Tibial artery (tissue), 4 donors: ENCODE measurements around the gene HCCS.

ENCODE experiments used
- DNase-seq, 2 donors: peaks; one replicate each; pipeline ENCODE4 v3.0.0-alpha.2; 2019
- H3K27ac ChIP-seq, 2 donors: fragments of 200-600 bp; sonication (generic) in 1 of 2; 1 replicate in 1 of 2; 2 replicates in 1 of 2; pipeline ENCODE4 v1.5.1; 2018 to 2019; ENCODE audit warnings: mild to moderate bottlenecking in 1 of 2
- H3K27me3 ChIP-seq, 2 donors: fragments of 200-600 bp; sonication (generic) in 1 of 2; one replicate each; pipeline versions ENCODE4 v1.5.1 to v1.6.0; 2016 to 2019
- H3K36me3 ChIP-seq, 3 donors: fragments of 200-600 bp; sonication (generic) in 2 of 3; one replicate each; pipeline ENCODE4 v1.5.1; 2016 to 2019; ENCODE audit warnings: mild to moderate bottlenecking in 2 of 3
- H3K4me1 ChIP-seq, 4 donors: fragments of 200-600 bp; sonication (generic) in 2 of 4; 1 replicate in 3 of 4; 2 replicates in 1 of 4; pipeline ENCODE4 v1.5.1; 2016 to 2019
- H3K4me3 ChIP-seq, 2 donors: fragments of 200-600 bp; sonication (generic) in 1 of 2; 1 replicate in 1 of 2; 2 replicates in 1 of 2; pipeline ENCODE4 v1.5.1; 2018 to 2019; ENCODE audit warnings: mild to moderate bottlenecking in 2 of 2
- H3K9me3 ChIP-seq, 3 donors: fragments of 200-600 bp; sonication (generic) in 1 of 3; one replicate each; pipeline ENCODE4 v1.5.1; 2016 to 2019
- CTCF ChIP-seq, 2 experiments: fragments of 200-600 bp in 1 of 2; fragments of 450-650 bp in 1 of 2; IDR thresholded peaks; one replicate each; pipeline ENCODE4 v1.5.1; 2017 to 2019; ENCODE audit warnings: antibody characterized with exemption in 2 of 2, mild to moderate bottlenecking in 1 of 2, moderate library complexity in 1 of 2
- intact Hi-C: fragments of 100-400 bp; cut with DNase I; formaldehyde crosslinking; loops from one replicate; pipeline ENCODE4 v1.15.0; 2023; ENCODE audit warnings: low total_unique reads

Gene HCCS

GRCh38 chrX:11135564-11136185 is 24.5 kb downstream of the HCCS start:
- Histone ChIP-seq H3K27me3 (no peaks in the 10 kb centered on the region), H3K27ac (no peak overlapping the region), H3K4me3 (no peak overlapping the region), H3K36me3 (no peaks in the 10 kb centered on the region), H3K9me3 (no peaks in the 10 kb centered on the region), H3K4me1 (no peaks in the 10 kb centered on the region)
- DNase-seq: no peak
- intact Hi-C loops: loop anchor here (5.0 kb wide), 1 partner anchor 943 kb away; no protein-coding TSS in a partner anchor
- no peak for TF ChIP-seq CTCF (IDR thresholded peaks at IDR 0.05)

GRCh38 chrX:11137543-11138139 is 26.5 kb downstream of the HCCS start:
- no peaks in the 10 kb centered on the region for H3K27me3 ChIP-seq

GRCh38 chrX:11138498-11139390 is 27.6 kb downstream of the HCCS start:
- intact Hi-C loops: loop anchor here (5.0 kb wide), 1 partner anchor 946 kb away; no protein-coding TSS in a partner anchor
- TF ChIP-seq CTCF (IDR thresholded peaks at IDR 0.05): no peak
- no peak for DNase-seq

More at GRCh38 chrX:11137543-11138139, 26.5 kb downstream of the HCCS start:
- intact Hi-C loops: loop anchor here (5.0 kb wide), 1 partner anchor 945 kb away; no protein-coding TSS in a partner anchor
- H3K9me3 ChIP-seq: no peaks in the 10 kb centered on the region
- TF ChIP-seq CTCF (IDR thresholded peaks at IDR 0.05): peak; percentile 56 to 61
- H3K4me1 ChIP-seq: no peaks in the 10 kb centered on the region
- DNase-seq: no peak
- no peak overlapping the region for H3K27ac ChIP-seq
- no peaks in the 10 kb centered on the region for H3K36me3 ChIP-seq
- no peak overlapping the region for H3K4me3 ChIP-seq

GRCh38 chrX:11143931-11144678 is 33.0 kb downstream of the HCCS start:
- no peaks in the 10 kb centered on the region for H3K4me1 ChIP-seq
- peak in 1 of 2 donors; percentile 60 for DNase-seq
- no peaks in the 10 kb centered on the region for H3K9me3 ChIP-seq
- H3K27ac ChIP-seq: no peak overlapping the region
- H3K4me3 ChIP-seq: no peak overlapping the region
- peak; percentile 46 to 60 for TF ChIP-seq CTCF (IDR thresholded peaks at IDR 0.05)
- H3K36me3 ChIP-seq: no peaks in the 10 kb centered on the region
- intact Hi-C loops: loop anchor here (10.0 kb wide), 1 partner anchor 631 kb away; no protein-coding TSS in a partner anchor
- no peaks in the 10 kb centered on the region for H3K27me3 ChIP-seq

More at GRCh38 chrX:11138498-11139390, 27.6 kb downstream of the HCCS start:
- H3K27me3 ChIP-seq: no peaks in the 10 kb centered on the region
- no peaks in the 10 kb centered on the region for H3K36me3 ChIP-seq
- no peak overlapping the region for H3K4me3 ChIP-seq
- H3K27ac ChIP-seq: no peak overlapping the region
- no peaks in the 10 kb centered on the region for H3K4me1 ChIP-seq
- H3K9me3 ChIP-seq: no peaks in the 10 kb centered on the region

- intact Hi-C loops: loop anchor here (5.0 to 10.0 kb wide), 2 partner anchors 386 to 628 kb away; no protein-coding TSS in a partner anchor
- no peak for TF ChIP-seq CTCF (IDR thresholded peaks at IDR 0.05)
- H3K27ac ChIP-seq: no peak overlapping the region
Observed at GRCh38 chrX:11146411-11146810, 35.3 kb downstream of the HCCS start.

More at GRCh38 chrX:11146411-11146810, 35.3 kb downstream of the HCCS start:
- DNase-seq: no peak
- H3K4me3 ChIP-seq: no peak overlapping the region
- no peaks in the 10 kb centered on the region for H3K9me3 ChIP-seq
- H3K4me1 ChIP-seq: no peaks in the 10 kb centered on the region
- no peaks in the 10 kb centered on the region for H3K27me3 ChIP-seq
- H3K36me3 ChIP-seq: no peaks in the 10 kb centered on the region
